HG03457 (cell line): ENCODE measurements around the gene SLC35B1.
"Not testable (repeated sequence)": the region's sequence is repeated elsewhere in the genome, so short reads cannot be mapped to it uniquely, and the experiment has no call there.

Experiments used
- ATAC-seq: cut with Tn5 transposase; IDR thresholded peaks from one replicate; pipeline ENCODE4 v1.9.1; 2021; ENCODE audit warnings: moderate number of reproducible peaks; ENCODE audit not compliant: unreplicated experiment

The SLC35B1 gene

DNA sequence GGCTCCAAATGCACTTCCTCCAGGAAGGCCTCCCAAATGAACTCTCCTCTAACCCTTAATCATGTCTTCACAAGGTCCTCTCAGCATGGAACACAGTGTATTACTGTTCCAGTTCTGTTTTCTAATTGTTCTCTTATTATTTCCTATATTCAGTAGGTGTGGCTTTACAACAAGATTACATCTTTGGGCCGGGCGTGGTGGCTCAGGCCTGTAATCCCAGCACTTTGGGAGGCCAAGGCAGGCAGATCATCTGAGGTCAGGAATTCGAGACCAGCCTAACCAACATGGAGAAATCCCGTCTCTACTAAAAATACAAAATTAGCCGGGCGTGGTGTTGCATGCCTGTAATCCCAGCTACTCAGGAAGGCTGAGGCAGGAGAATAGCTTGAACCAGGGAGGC is 34.1 kb downstream of the SLC35B1 start:
- ATAC-seq, result not testable (repeated sequence)

DNA sequence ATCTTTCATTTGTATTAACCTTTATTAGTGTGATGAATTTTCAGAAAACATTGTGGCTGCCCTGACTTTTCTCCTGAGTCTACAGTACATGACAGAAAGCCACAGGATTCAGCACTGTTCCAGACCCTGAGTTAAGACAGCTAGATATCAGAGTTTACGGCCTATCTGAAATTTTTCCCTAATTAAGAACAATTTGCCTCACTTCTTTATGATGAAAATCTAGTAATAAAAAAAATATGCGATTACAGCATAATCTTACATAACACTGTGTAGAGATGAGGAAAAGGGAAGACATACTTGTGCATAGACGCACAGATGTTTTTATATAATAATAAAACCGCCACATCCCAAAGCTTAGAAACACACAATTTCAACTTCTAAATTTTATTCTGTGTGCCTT is 37.1 kb downstream of the SLC35B1 start:
- no peak for ATAC-seq

- ATAC-seq, result no peak
Measured at GRCh38 chr17:49670002-49670401, 37.8 kb downstream of the SLC35B1 start.

- ATAC-seq, result no peak
Measured at GRCh38 chr17:49667854-49668253, 39.9 kb downstream of the SLC35B1 start.

- no peak for ATAC-seq
Measured at GRCh38 chr17:49664706-49665211, 43.0 kb downstream of the SLC35B1 start.

DNA sequence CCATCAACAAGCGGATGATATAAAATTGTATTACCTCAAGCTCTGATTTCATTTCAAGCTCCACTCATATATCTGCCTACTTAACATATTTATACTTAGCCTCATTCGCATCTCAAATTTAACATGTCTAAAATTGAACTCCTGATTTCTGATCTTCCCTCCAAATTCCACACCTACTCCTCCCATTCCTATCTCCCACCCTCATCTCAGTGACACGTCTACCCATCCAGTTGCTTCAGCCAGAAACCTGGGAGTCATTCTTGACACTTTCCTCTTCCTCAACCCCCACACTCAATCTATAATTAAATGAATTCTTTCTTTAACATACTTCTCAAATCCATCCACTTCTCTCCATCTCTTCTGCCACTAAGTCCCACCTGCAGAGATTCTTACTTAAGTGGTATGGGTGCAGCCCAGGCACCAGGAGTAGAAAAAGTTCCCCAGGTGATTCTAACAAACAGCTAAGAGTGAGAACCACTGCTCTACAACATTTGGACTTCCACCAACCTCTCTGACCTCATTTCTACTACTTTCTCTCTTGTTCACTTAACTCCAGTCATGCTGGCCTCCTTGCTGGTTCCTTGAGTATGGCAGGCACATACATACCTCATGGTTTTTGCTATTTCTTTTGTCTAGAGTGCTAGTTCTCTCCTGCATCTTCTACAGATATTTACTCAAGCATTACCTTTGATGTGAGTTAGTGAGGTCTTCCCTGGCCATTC is 47.9 kb downstream of the SLC35B1 start:
- no peak for ATAC-seq

DNA sequence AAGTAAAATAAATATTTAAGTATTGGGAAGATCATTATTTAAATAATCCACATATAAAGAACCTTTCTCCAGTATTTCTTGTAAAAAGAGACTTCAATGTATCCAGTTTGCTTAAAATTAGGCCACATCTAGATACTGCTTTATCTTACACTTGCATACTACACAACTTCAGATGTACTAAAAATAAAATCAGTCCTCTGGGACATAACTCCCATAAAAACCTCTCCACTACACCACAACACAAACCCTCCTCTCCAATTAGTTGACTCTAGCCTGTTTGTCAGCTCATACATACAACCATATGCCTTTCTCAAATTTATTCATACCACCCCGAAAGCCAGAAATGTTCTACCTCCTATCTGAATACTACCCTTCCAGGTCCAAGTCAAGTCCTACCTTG is 51.5 kb downstream of the SLC35B1 start:
- no peak for ATAC-seq
